ENCODE results near the gene TTI1. TPM values are rescaled to one million over a fixed set of nuclear protein-coding genes. Genes with fewer than 3 reads are reported as not detected.

TTI1 gene
- polyA plus RNA-seq, 1 donor, result 16.8 TPM

- no peak for DNase-seq (ENCODE audit: low read depth)
Measured at GRCh38 chr20:37938954-37939353, 94.3 kb downstream of the TTI1 start.

- DNase-seq (ENCODE audit: low read depth), result no peak
Measured at GRCh38 chr20:37938181-37938750, 95.0 kb downstream of the TTI1 start.

- DNase-seq (ENCODE audit: low read depth), result no peak
Measured at GRCh38 chr20:37937686-37938085, 95.6 kb downstream of the TTI1 start.

GRCh38 chr20:37936451-37936850, 96.8 kb downstream of the TTI1 start:
- DNase-seq (ENCODE audit: low read depth), result no peak

- DNase-seq (ENCODE audit: low read depth), result no peak
Measured at GRCh38 chr20:37936041-37936440, 97.2 kb downstream of the TTI1 start.

- no peak for DNase-seq (ENCODE audit: low read depth)
Measured at GRCh38 chr20:37935435-37935834, 97.8 kb downstream of the TTI1 start.

- no peak for DNase-seq (ENCODE audit: low read depth)
Measured at GRCh38 chr20:37934634-37935375, 98.5 kb downstream of the TTI1 start.

- no peak for DNase-seq (ENCODE audit: low read depth)
Measured at GRCh38 chr20:37933786-37934633, 99.2 kb downstream of the TTI1 start.

Other genes starting within 250 kb of the TTI1 start
- gene VSTM2L, start 130.3 kb downstream of the TTI1 start, polyA plus RNA-seq (ENCODE audit: insufficient read length), result 3.5 TPM
- 25.3 TPM for gene RPRD1B, start 290 bp upstream of the TTI1 start, polyA plus RNA-seq (ENCODE audit: insufficient read length)
- gene TGM2, start 131.8 kb upstream of the TTI1 start, polyA plus RNA-seq (ENCODE audit: insufficient read length), result 13.8 TPM
- 8.1 TPM for gene KIAA1755, start 227.3 kb upstream of the TTI1 start, polyA plus RNA-seq (ENCODE audit: insufficient read length)